Trophoblast cell (in vitro differentiated cells and primary cell): ENCODE results near the gene THSD4.

ENCODE experiments used
- DNase-seq, 2 donors: peaks; one replicate each; pipeline ENCODE4 v3.0.0-alpha.2; 2016
- H2AFZ ChIP-seq: 2 replicates; pipeline ENCODE4 v1.6.1; 2013; ENCODE audit warnings: low read length, moderate library complexity, mild to moderate bottlenecking; ENCODE audit not compliant: insufficient read depth, poor library complexity
- H2AK5ac ChIP-seq: 2 replicates; pipeline ENCODE4 v1.6.1; 2013; ENCODE audit warnings: mild to moderate bottlenecking, low read length
- H2BK120ac ChIP-seq: 2 replicates; pipeline ENCODE4 v1.6.1; 2013; ENCODE audit warnings: low read length, mild to moderate bottlenecking, moderate library complexity; ENCODE audit not compliant: insufficient read depth, poor library complexity
- H2BK12ac ChIP-seq: 2 replicates; pipeline ENCODE4 v1.6.1; 2013; ENCODE audit warnings: mild to moderate bottlenecking, low read length, moderate library complexity
- H2BK5ac ChIP-seq: 2 replicates; pipeline ENCODE4 v1.6.1; 2013; ENCODE audit warnings: low read length, low read depth, moderate library complexity, mild to moderate bottlenecking; ENCODE audit not compliant: poor library complexity
- H3K14ac ChIP-seq: 2 replicates; pipeline ENCODE4 v1.6.1; 2013; ENCODE audit warnings: mild to moderate bottlenecking, low read length
- H3K18ac ChIP-seq: 2 replicates; pipeline ENCODE4 v1.6.1; 2013; ENCODE audit warnings: mild to moderate bottlenecking, low read length
- H3K23ac ChIP-seq: 2 replicates; pipeline ENCODE4 v1.6.1; 2013; ENCODE audit warnings: low read length
- H3K27ac ChIP-seq: 2 replicates; pipeline ENCODE4 v1.5.1; 2013; ENCODE audit warnings: low read depth, mild to moderate bottlenecking, inconsistent platforms, low read length, moderate library complexity
- H3K27me3 ChIP-seq: 2 replicates; pipeline ENCODE4 v1.6.1; 2013; ENCODE audit warnings: inconsistent platforms, mild to moderate bottlenecking, low read length, moderate library complexity; ENCODE audit not compliant: insufficient read depth
- H3K36me3 ChIP-seq, 2 experiments: 1 replicate in 1 of 2; 2 replicates in 1 of 2; pipeline ENCODE4 v1.6.1; 2013; ENCODE audit warnings: low read length in 2 of 2, mild to moderate bottlenecking in 2 of 2, moderate library complexity in 1 of 2; ENCODE audit not compliant: insufficient read depth in 2 of 2, control insufficient read depth in 1 of 2
- H3K4ac ChIP-seq: 2 replicates; pipeline ENCODE4 v1.6.1; 2013; ENCODE audit warnings: low read depth, mild to moderate bottlenecking, low read length, moderate library complexity
- H3K4me1 ChIP-seq, 2 experiments: 1 replicate in 1 of 2; 2 replicates in 1 of 2; pipeline ENCODE4 v1.6.1; 2013; ENCODE audit warnings: low read length in 2 of 2, mild to moderate bottlenecking in 2 of 2, moderate library complexity in 1 of 2; ENCODE audit not compliant: insufficient read depth in 2 of 2, control insufficient read depth in 1 of 2
- H3K4me2 ChIP-seq: 2 replicates; pipeline ENCODE4 v1.6.1; 2013; ENCODE audit warnings: inconsistent platforms, mild to moderate bottlenecking, low read length, moderate library complexity
- H3K4me3 ChIP-seq: 2 replicates; pipeline ENCODE4 v1.5.1; 2013; ENCODE audit warnings: mild to moderate bottlenecking, low read depth, low read length, inconsistent platforms
- H3K79me1 ChIP-seq: one replicate; pipeline ENCODE4 v1.6.1; 2013; ENCODE audit warnings: low read length
- H3K79me2 ChIP-seq: 2 replicates; pipeline ENCODE4 v1.6.1; 2013; ENCODE audit warnings: low read length, mild to moderate bottlenecking; ENCODE audit not compliant: control insufficient read depth, insufficient read depth, poor library complexity
- H3K9ac ChIP-seq: 2 replicates; pipeline ENCODE4 v1.6.1; 2013; ENCODE audit warnings: mild to moderate bottlenecking, low read length
- H3K9me3 ChIP-seq: 2 replicates; pipeline ENCODE4 v1.6.1; 2013; ENCODE audit warnings: low read depth, mild to moderate bottlenecking, control low read depth, inconsistent platforms, low read length; ENCODE audit not compliant: insufficient read depth
- H4K12ac ChIP-seq: 2 replicates; pipeline ENCODE4 v1.6.1; 2013; ENCODE audit warnings: low read depth, mild to moderate bottlenecking, low read length, moderate library complexity
- H4K8ac ChIP-seq: 2 replicates; pipeline ENCODE4 v1.6.1; 2013; ENCODE audit warnings: low read depth, mild to moderate bottlenecking, low read length, moderate library complexity
- H4K91ac ChIP-seq: one replicate; pipeline ENCODE4 v1.6.1; 2013; ENCODE audit warnings: low read depth, mild to moderate bottlenecking, low read length, moderate library complexity
- WGBS: extraction: QIAGEN DNeasy Blood & Tissue Kit; methylation state at CpG from one replicate; pipeline ENCODE4 v1.1.7; 2013; ENCODE audit warnings: missing lambda C conversion rate; ENCODE audit not compliant: insufficient read length, insufficient coverage; ENCODE audit errors: extremely low coverage; 5-methylcytosine and 5-hydroxymethylcytosine counted together

Gene THSD4

GRCh38 chr15:71096676-71097075 is 18.6 kb upstream of the THSD4 start:
- Histone ChIP-seq H3K9me3 (peaks cover 4% of the 10 kb centered on the region), H3K27ac (no peak overlapping the region), H3K9ac (no peak overlapping the region), H3K27me3 (no peaks in the 10 kb centered on the region), H3K4me1 (no peaks in the 10 kb centered on the region), H4K8ac (no peak overlapping the region), H3K79me1 (no peaks in the 10 kb centered on the region), H2BK12ac (no peak overlapping the region), H3K36me3 (no peaks in the 10 kb centered on the region), H2AK5ac (no peak overlapping the region), H3K14ac (no peak overlapping the region), H3K79me2 (no peaks in the 10 kb centered on the region), H4K12ac (no peak overlapping the region), H3K4ac (no peak overlapping the region), H3K4me2 (no peak overlapping the region), H2BK5ac (no peak overlapping the region), H2BK120ac (no peak overlapping the region), H3K4me3 (no peak overlapping the region), H3K23ac (no peak overlapping the region), H2AFZ (no peak overlapping the region), H4K91ac (no peak overlapping the region), H3K18ac (no peak overlapping the region)
- no CpG with 5 or more reads among the region's 3 CpGs for WGBS
- DNase-seq, result peak; percentile 84 to 93

GRCh38 chr15:71097890-71098289 is 17.4 kb upstream of the THSD4 start:
- no peaks in the 10 kb centered on the region for H3K79me2 ChIP-seq
- H2AFZ ChIP-seq, result no peak overlapping the region
- no peak overlapping the region for H2AK5ac ChIP-seq
- no CpG with 5 or more reads among the region's 4 CpGs for WGBS
- no peaks in the 10 kb centered on the region for H3K4me1 ChIP-seq
- H3K4me3 ChIP-seq, result no peak overlapping the region
- no peak overlapping the region for H3K9ac ChIP-seq
- H3K9me3 ChIP-seq, result peaks cover 2% of the 10 kb centered on the region
- no peak overlapping the region for H4K8ac ChIP-seq
- H3K27me3 ChIP-seq, result no peaks in the 10 kb centered on the region
- H4K12ac ChIP-seq, result no peak overlapping the region
- DNase-seq, result no peak
- no peak overlapping the region for H3K27ac ChIP-seq
- H3K23ac ChIP-seq, result no peak overlapping the region
- H2BK120ac ChIP-seq, result no peak overlapping the region
- no peak overlapping the region for H4K91ac ChIP-seq
- no peak overlapping the region for H2BK5ac ChIP-seq
- no peak overlapping the region for H3K4me2 ChIP-seq
- no peak overlapping the region for H2BK12ac ChIP-seq
- no peaks in the 10 kb centered on the region for H3K36me3 ChIP-seq
- no peak overlapping the region for H3K14ac ChIP-seq
- no peak overlapping the region for H3K4ac ChIP-seq
- H3K79me1 ChIP-seq, result no peaks in the 10 kb centered on the region
- H3K18ac ChIP-seq, result no peak overlapping the region

- no peak for DNase-seq
- Histone ChIP-seq H3K4me3 (no peak overlapping the region), H4K8ac (no peak overlapping the region), H3K79me1 (no peaks in the 10 kb centered on the region), H3K14ac (no peak overlapping the region), H3K23ac (no peak overlapping the region), H3K18ac (no peak overlapping the region), H2BK5ac (no peak overlapping the region), H2AK5ac (no peak overlapping the region), H3K9me3 (peaks cover 2% of the 10 kb centered on the region), H4K12ac (no peak overlapping the region), H3K36me3 (no peaks in the 10 kb centered on the region), H3K27ac (no peak overlapping the region), H3K9ac (no peak overlapping the region), H3K27me3 (no peaks in the 10 kb centered on the region), H4K91ac (no peak overlapping the region), H3K4me2 (no peak overlapping the region), H2BK12ac (no peak overlapping the region), H2BK120ac (no peak overlapping the region), H3K79me2 (no peaks in the 10 kb centered on the region), H3K4ac (no peak overlapping the region), H2AFZ (no peak overlapping the region), H3K4me1 (no peaks in the 10 kb centered on the region)
- WGBS, result no CpG with 5 or more reads among the region's 1 CpG
These were observed 16.4 kb upstream of the THSD4 start for GRCh38 chr15:71098920-71099319.

DNA sequence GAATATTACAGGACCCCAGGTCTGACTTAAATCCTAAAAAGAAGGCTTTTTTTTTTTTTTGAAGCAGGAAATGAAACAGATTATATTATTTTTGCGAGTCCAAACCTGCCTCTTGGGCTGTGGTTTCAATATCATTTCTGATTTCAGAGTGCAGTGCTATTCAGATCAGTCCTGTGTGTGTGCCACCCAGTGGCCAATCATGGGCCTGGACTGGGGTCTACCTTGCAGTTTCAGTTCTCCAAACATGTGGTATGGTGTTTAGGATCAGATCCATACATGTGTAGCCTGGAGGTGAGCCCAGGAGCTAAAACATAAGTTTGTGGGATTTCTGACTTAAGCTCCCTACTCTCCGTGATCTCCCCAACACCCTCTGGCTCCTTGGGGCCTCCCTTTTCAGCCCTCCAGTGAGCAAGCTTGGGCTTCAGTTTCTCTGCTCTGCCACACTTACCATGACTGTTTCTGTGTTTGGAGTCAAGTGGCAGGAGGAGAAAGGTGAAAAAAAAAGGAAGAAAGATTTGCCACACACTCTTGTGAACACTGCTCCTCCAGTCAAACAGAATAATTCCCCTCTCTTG is 12.1 kb upstream of the THSD4 start:
- Histone ChIP-seq H2BK5ac (no peak overlapping the region), H3K27me3 (no peaks in the 10 kb centered on the region), H3K18ac (no peak overlapping the region), H4K8ac (no peak overlapping the region), H4K12ac (no peak overlapping the region), H3K14ac (no peak overlapping the region), H3K4me2 (no peak overlapping the region), H2AK5ac (no peak overlapping the region), H3K4ac (no peak overlapping the region), H2BK12ac (no peak overlapping the region), H3K79me2 (no peaks in the 10 kb centered on the region), H3K9me3 (no peaks in the 10 kb centered on the region), H3K23ac (no peak overlapping the region), H3K36me3 (no peaks in the 10 kb centered on the region), H2BK120ac (no peak overlapping the region), H3K4me1 (no peaks in the 10 kb centered on the region), H2AFZ (no peak overlapping the region), H3K79me1 (no peaks in the 10 kb centered on the region), H3K27ac (no peak overlapping the region), H4K91ac (no peak overlapping the region), H3K4me3 (no peak overlapping the region), H3K9ac (no peak overlapping the region)
- no CpG with 5 or more reads among the region's 2 CpGs for WGBS
- DNase-seq, result no peak
